IMR-90 (cell line): Measurements from ENCODE around the gene BCL6. TPM values are rescaled to one million over a fixed set of nuclear protein-coding genes. Genes with fewer than 3 reads are reported as not detected.
A peak's percentile ranks its signal among the peaks of the same experiment; 100 is the strongest.

ENCODE experiments used
- ATAC-seq: fragments of 200-7000 bp; cut with Tn5 transposase; 2 replicates; pipeline ENCODE4 v1.9.1; 2020; ENCODE audit warnings: low read depth, mild to moderate bottlenecking, moderate library complexity
- BruUV-seq: library from RNA; stranded (reverse); fragments of 400-500 nt; replicated peaks from 2 replicates; lab custom pipeline; 2021; lab: Mats Ljungman, UMichigan
- CTCF ChIA-PET: fragments of 300-600 bp; formaldehyde crosslinking; extraction: SDS; loops from one replicate; lab custom pipeline; 2021; ENCODE audit warnings: antibody characterized with exemption; lab: Yijun Ruan, JAX
- POLR2A ChIA-PET: fragments of 300-600 bp; sonication (Branson Sonifier 250); formaldehyde crosslinking; loops from one replicate; lab custom pipeline; 2022; ENCODE audit warnings: antibody characterized with exemption; ENCODE audit not compliant: unreplicated experiment; lab: Charles Lee
- DNase-seq: peaks from one replicate; pipeline ENCODE4 v3.0.0; 2013
- H2AFZ ChIP-seq: replicated peaks from 2 replicates; pipeline ENCODE3; 2013; ENCODE audit warnings: low read length, mild to moderate bottlenecking; ENCODE audit not compliant: poor library complexity
- H2AK5ac ChIP-seq: 2 replicates; pipeline ENCODE4 v1.6.1; 2013; ENCODE audit warnings: low read depth, low read length, inconsistent platforms
- H2AK9ac ChIP-seq: replicated peaks from 2 replicates; pipeline ENCODE3; 2013; ENCODE audit warnings: mild to moderate bottlenecking, low read depth, low read length, moderate library complexity; ENCODE audit not compliant: poor library complexity
- H2BK120ac ChIP-seq: 2 replicates; pipeline ENCODE4 v1.6.1; 2013; ENCODE audit warnings: low read depth, low read length, inconsistent platforms
- H2BK15ac ChIP-seq: 3 replicates; pipeline ENCODE4 v1.6.1; 2013; ENCODE audit warnings: low read depth, low read length, inconsistent platforms
- H2BK20ac ChIP-seq: 2 replicates; pipeline ENCODE4 v1.6.1; 2013; ENCODE audit warnings: low read depth, mild to moderate bottlenecking, inconsistent platforms, low read length, moderate library complexity
- H2BK5ac ChIP-seq: 2 replicates; pipeline ENCODE4 v1.6.1; 2013; ENCODE audit warnings: mild to moderate bottlenecking, low read depth, low read length, inconsistent platforms; ENCODE audit not compliant: poor library complexity, severe bottlenecking
- H3K14ac ChIP-seq: replicated peaks from 2 replicates; pipeline ENCODE4 v1.6.1; 2013; ENCODE audit warnings: low read depth, low read length, inconsistent platforms
- H3K18ac ChIP-seq: 2 replicates; pipeline ENCODE4 v1.6.1; 2013; ENCODE audit warnings: low read depth, low read length, control low read depth
- H3K23ac ChIP-seq: 2 replicates; pipeline ENCODE4 v1.6.1; 2013; ENCODE audit warnings: low read depth, low read length, inconsistent platforms
- H3K27ac ChIP-seq: 2 replicates; pipeline ENCODE4 v1.5.1; 2013; ENCODE audit warnings: mild to moderate bottlenecking, control low read depth, low read length; ENCODE audit not compliant: insufficient read depth
- H3K27me3 ChIP-seq: 2 replicates; pipeline ENCODE4 v1.6.1; 2013; ENCODE audit warnings: low read length; ENCODE audit not compliant: control insufficient read depth, insufficient read depth
- H3K36me3 ChIP-seq: 2 replicates; pipeline ENCODE4 v1.6.1; 2013; ENCODE audit warnings: low read length, mixed read lengths; ENCODE audit not compliant: control insufficient read depth, insufficient read depth
- H3K4ac ChIP-seq: 2 replicates; pipeline ENCODE4 v1.6.1; 2013; ENCODE audit warnings: low read depth, low read length, inconsistent platforms
- H3K4me1 ChIP-seq: 2 replicates; pipeline ENCODE4 v1.6.1; 2013; ENCODE audit warnings: low read length, mixed read lengths; ENCODE audit not compliant: control insufficient read depth, insufficient read depth
- H3K4me2 ChIP-seq: 2 replicates; pipeline ENCODE4 v1.6.1; 2013; ENCODE audit warnings: low read depth, mild to moderate bottlenecking, control low read depth, low read length, moderate library complexity
- H3K4me3 ChIP-seq: 2 replicates; pipeline ENCODE4 v1.5.1; 2013; ENCODE audit warnings: low read depth, mild to moderate bottlenecking, control low read depth, low read length, moderate library complexity; ENCODE audit not compliant: insufficient read depth
- H3K56ac ChIP-seq: 2 replicates; pipeline ENCODE4 v1.6.1; 2013; ENCODE audit warnings: low read length, inconsistent platforms; ENCODE audit not compliant: insufficient read depth; ENCODE audit errors: extremely low read depth
- H3K79me1 ChIP-seq, 2 experiments: 2 replicates each; pipeline ENCODE4 v1.6.1; 2013; ENCODE audit warnings: low read length in 2 of 2, inconsistent platforms in 1 of 2, low read depth in 1 of 2
- H3K9ac ChIP-seq: 2 replicates; pipeline ENCODE4 v1.6.1; 2013; ENCODE audit warnings: low read depth, low read length, control low read depth
- H3K9me1 ChIP-seq: 2 replicates; pipeline ENCODE4 v1.6.1; 2013; ENCODE audit warnings: low read length, inconsistent platforms; ENCODE audit not compliant: insufficient read depth
- H3K9me3 ChIP-seq: 2 replicates; pipeline ENCODE4 v1.6.1; 2013; ENCODE audit warnings: low read length; ENCODE audit not compliant: control insufficient read depth, insufficient read depth
- H4K20me1 ChIP-seq: 2 replicates; pipeline ENCODE4 v1.6.1; 2013; ENCODE audit warnings: low read length, inconsistent platforms; ENCODE audit not compliant: insufficient read depth
- H4K5ac ChIP-seq: 2 replicates; pipeline ENCODE4 v1.6.1; 2013; ENCODE audit warnings: mild to moderate bottlenecking, low read depth, low read length, control low read depth
- H4K8ac ChIP-seq, 2 experiments: 2 replicates each; pipeline ENCODE4 v1.6.1; 2013; ENCODE audit warnings: low read depth in 2 of 2, low read length in 2 of 2, control low read depth in 1 of 2, inconsistent platforms in 1 of 2
- H4K91ac ChIP-seq: 2 replicates; pipeline ENCODE4 v1.6.1; 2013; ENCODE audit warnings: low read depth, low read length, inconsistent platforms; ENCODE audit not compliant: insufficient read depth
- BHLHE40 ChIP-seq: fragments of 150-350 bp; IDR thresholded peaks from 2 replicates; pipeline ENCODE4 v1.6.1; 2016; ENCODE audit warnings: mild to moderate bottlenecking, low read depth, low read length
- CHD1 ChIP-seq: IDR thresholded peaks from 2 replicates; pipeline ENCODE4 v1.6.1; 2012; ENCODE audit warnings: low read depth, low read length, improper control_type of control experiment
- ELK1 ChIP-seq: fragments of 150-350 bp; IDR thresholded peaks from 2 replicates; pipeline ENCODE4 v1.6.1; 2016; ENCODE audit warnings: low read depth, mild to moderate bottlenecking, low read length, moderate library complexity, borderline replicate concordance
- MAFK ChIP-seq: IDR thresholded peaks from 2 replicates; pipeline ENCODE4 v1.6.1; 2012; ENCODE audit warnings: low read depth, low read length, improper control_type of control experiment
- MAZ ChIP-seq: IDR thresholded peaks from 2 replicates; pipeline ENCODE4 v1.6.1; 2012; ENCODE audit warnings: low read depth, mild to moderate bottlenecking, low read length, improper control_type of control experiment, moderate library complexity, borderline replicate concordance
- NFE2L2 ChIP-seq: fragments of 150-350 bp; IDR thresholded peaks from 2 replicates; pipeline ENCODE4 v1.6.1; 2016; ENCODE audit warnings: low read depth, mild to moderate bottlenecking, low read length
- POLR2A ChIP-seq: IDR thresholded peaks from 2 replicates; pipeline ENCODE4 v1.6.1; 2012; ENCODE audit warnings: mild to moderate bottlenecking, low read depth, low read length
- RAD21 ChIP-seq: IDR thresholded peaks from 2 replicates; pipeline ENCODE4 v1.6.1; 2012; ENCODE audit warnings: low read length, improper control_type of control experiment
- RCOR1 ChIP-seq: IDR thresholded peaks from 2 replicates; pipeline ENCODE4 v1.6.1; 2012; ENCODE audit warnings: mild to moderate bottlenecking, low read length, improper control_type of control experiment; ENCODE audit not compliant: insufficient replicate concordance
- SMC3 ChIP-seq: fragments of 150-350 bp; IDR thresholded peaks from 2 replicates; pipeline ENCODE4 v1.6.1; 2016; ENCODE audit warnings: low read depth, mild to moderate bottlenecking, antibody characterized with exemption, low read length, moderate library complexity
- WGBS, 2 experiments: methylation state at CpG; one replicate each; pipeline versions ENCODE4 v1.1.5 to v1.1.7; 2013; ENCODE audit warnings: missing lambda C conversion rate in 2 of 2; ENCODE audit not compliant: insufficient read length in 1 of 2; ENCODE audit errors: extremely low coverage in 2 of 2; 5-methylcytosine and 5-hydroxymethylcytosine counted together
- dilution Hi-C: fragments of 300-500 bp; cut with HindIII; formaldehyde crosslinking; loops from one replicate; pipeline ENCODE4 v1.14.3; 2018; ENCODE audit warnings: low sequenced_read_pairs; ENCODE audit not compliant: unreplicated experiment
- in situ Hi-C: fragments of 300-500 bp; cut with MboI; formaldehyde crosslinking; loops from 3 replicates; pipeline ENCODE4 v1.14.3; 2019; ENCODE audit warnings: low sequenced_read_pairs, inconsistent platforms, mixed read lengths
- intact Hi-C: fragments of 100-400 bp; cut with micrococcal nuclease; formaldehyde crosslinking; loops from 2 replicates; pipeline ENCODE4 v1.10.0; 2022
- polyA plus RNA-seq, 3 experiments: library from polyadenylated mRNA; depleted of rRNA; stranded (reverse); fragments of >200 nt; gene quantifications; 2 replicates each; pipeline ENCODE4 v1.2.3, GENCODE V29; 2012; ENCODE audit warnings: low replicate concordance in 1 of 3
- total RNA-seq: library from RNA; depleted of rRNA; stranded (reverse); fragments of >200 nt; gene quantifications from 2 replicates; pipeline ENCODE4 v1.2.3, GENCODE V29; 2012
- TF ChIP-seq, protein P1 (sequence below): fragments of 150-350 bp; IDR thresholded peaks from 2 replicates; pipeline ENCODE4 v1.6.1; 2017; ENCODE audit warnings: mild to moderate bottlenecking, antibody characterized with exemption, low read length, low read depth
- TF ChIP-seq, protein P2 (sequence below): conservative IDR thresholded peaks from 2 replicates; pipeline ENCODE4 v1.5.1; 2012; ENCODE audit warnings: mild to moderate bottlenecking, low read depth, low read length, improper control_type of control experiment

The BCL6 gene
- total and polyA plus RNA-seq, 2 of the 4 experiments (the other 2 are of a cell fraction), result 19.7 to 22.6 TPM

- Histone ChIP-seq H3K23ac (no peak overlapping the region), H4K20me1 (no peaks in the 10 kb centered on the region), H3K56ac (no peak overlapping the region), H2BK120ac (no peak overlapping the region), H3K9ac (no peak overlapping the region), H3K36me3 (no peaks in the 10 kb centered on the region), H3K4me3 (no peak overlapping the region), H3K27ac (no peak overlapping the region), H4K91ac (no peak overlapping the region), H2AFZ (no peak overlapping the region), H4K8ac (no peak overlapping the region), H3K4ac (no peak overlapping the region), H3K79me1 (no peaks in the 10 kb centered on the region), H3K4me2 (no peak overlapping the region), H3K4me1 (peaks cover 5% of the 10 kb centered on the region; the same call in 1 of the 2 replicates), H2BK20ac (no peak overlapping the region), H2AK5ac (no peak overlapping the region), H3K14ac (0 out of 2 replicates have a peak overlapping the region, but pooled peaks have one; percentile 18), H2BK5ac (no peak overlapping the region), H2BK15ac (no peak overlapping the region), H3K9me1 (peaks cover 8% of the 10 kb centered on the region; the same call in 1 of the 2 replicates), H3K27me3 (no peaks in the 10 kb centered on the region), H4K5ac (no peak overlapping the region), H2AK9ac (no peak overlapping the region), H3K18ac (no peak overlapping the region), H3K9me3 (no peaks in the 10 kb centered on the region)
- POLR2A ChIA-PET, result interaction anchor here (0.6 kb wide), 1 partner anchor 17 kb away, joined by 3 read pairs; no protein-coding TSS in a partner anchor
- TF ChIP-seq CHD1, result no peak
- TF ChIP-seq MAZ, result no peak
- no peak for TF ChIP-seq POLR2A
- no peak for TF ChIP-seq RCOR1
- no peak for TF ChIP-seq RAD21
- TF ChIP-seq ELK1, result no peak
- TF ChIP-seq, protein P1, sequence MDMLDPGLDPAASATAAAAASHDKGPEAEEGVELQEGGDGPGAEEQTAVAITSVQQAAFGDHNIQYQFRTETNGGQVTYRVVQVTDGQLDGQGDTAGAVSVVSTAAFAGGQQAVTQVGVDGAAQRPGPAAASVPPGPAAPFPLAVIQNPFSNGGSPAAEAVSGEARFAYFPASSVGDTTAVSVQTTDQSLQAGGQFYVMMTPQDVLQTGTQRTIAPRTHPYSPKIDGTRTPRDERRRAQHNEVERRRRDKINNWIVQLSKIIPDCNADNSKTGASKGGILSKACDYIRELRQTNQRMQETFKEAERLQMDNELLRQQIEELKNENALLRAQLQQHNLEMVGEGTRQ, result no peak
- TF ChIP-seq BHLHE40, result no peak
- TF ChIP-seq, protein P2, sequence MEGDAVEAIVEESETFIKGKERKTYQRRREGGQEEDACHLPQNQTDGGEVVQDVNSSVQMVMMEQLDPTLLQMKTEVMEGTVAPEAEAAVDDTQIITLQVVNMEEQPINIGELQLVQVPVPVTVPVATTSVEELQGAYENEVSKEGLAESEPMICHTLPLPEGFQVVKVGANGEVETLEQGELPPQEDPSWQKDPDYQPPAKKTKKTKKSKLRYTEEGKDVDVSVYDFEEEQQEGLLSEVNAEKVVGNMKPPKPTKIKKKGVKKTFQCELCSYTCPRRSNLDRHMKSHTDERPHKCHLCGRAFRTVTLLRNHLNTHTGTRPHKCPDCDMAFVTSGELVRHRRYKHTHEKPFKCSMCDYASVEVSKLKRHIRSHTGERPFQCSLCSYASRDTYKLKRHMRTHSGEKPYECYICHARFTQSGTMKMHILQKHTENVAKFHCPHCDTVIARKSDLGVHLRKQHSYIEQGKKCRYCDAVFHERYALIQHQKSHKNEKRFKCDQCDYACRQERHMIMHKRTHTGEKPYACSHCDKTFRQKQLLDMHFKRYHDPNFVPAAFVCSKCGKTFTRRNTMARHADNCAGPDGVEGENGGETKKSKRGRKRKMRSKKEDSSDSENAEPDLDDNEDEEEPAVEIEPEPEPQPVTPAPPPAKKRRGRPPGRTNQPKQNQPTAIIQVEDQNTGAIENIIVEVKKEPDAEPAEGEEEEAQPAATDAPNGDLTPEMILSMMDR, result no peak
- no peak for TF ChIP-seq MAFK
- TF ChIP-seq NFE2L2, result no peak
- no peak for TF ChIP-seq SMC3
- ATAC-seq (no peak), DNase-seq (no peak)
- dilution Hi-C loops, result no loop called here
- in situ Hi-C loops, result no loop called here
- intact Hi-C loops, result no loop called here
- CTCF ChIA-PET, result no interaction called here
- no CpG with 5 or more reads among the region's 2 CpGs for WGBS, 2 experiments
- no TSS peak for BruUV-seq
Observed at GRCh38 chr3:187769771-187770170, 24.5 kb upstream of the BCL6 start.
